ENCODE data around the gene PRPF19. TPM values are rescaled to one million over a fixed set of nuclear protein-coding genes. Genes with fewer than 3 reads are reported as not detected.

Gene PRPF19
- total RNA-seq, 5 donors from 2014 or later (not counting 1 experiment from before 2014, with no cell fraction given), result 81.7 to 106 (median 96.9) TPM

- Histone ChIP-seq H3K4me3 (ENCODE audit: control insufficient read depth in 1 of 2, extremely low read depth in 1 of 2, low read length in 1 of 2) (no peak overlapping the region), H3K27me3 (replicated peaks in 1 of 2; ENCODE audit: control insufficient read depth in 2 of 2, extremely low read depth in 1 of 2, insufficient read depth in 2 of 2, low read length in 1 of 2) (peaks cover 0 to 43% of the 10 kb centered on the region in 2 experiments), H3K4me1 (ENCODE audit: control insufficient read depth in 1 of 2, extremely low read depth in 1 of 2, insufficient read depth in 2 of 2, low read length in 2 of 2) (no peaks in the 10 kb centered on the region), H3K27ac (ENCODE audit: low read length) (no peak overlapping the region), H3K9me3 (no peaks in the 10 kb centered on the region), H3K36me3 (ENCODE audit: control insufficient read depth in 2 of 2, extremely low read depth in 1 of 2, insufficient read depth in 1 of 2, low read length in 1 of 2) (no peaks in the 10 kb centered on the region)
- Mint-ChIP-seq H3K27me3 (peaks cover 5 to 16% of the 10 kb centered on the region in 2 donors), H3K36me3 (no peaks in the 10 kb centered on the region), H3K27ac (no peak overlapping the region), H3K4me3 (no peak overlapping the region), H3K4me1 (no peaks in the 10 kb centered on the region), H3K9me3 (no peaks in the 10 kb centered on the region)
- no peak for DNase-seq
- 100% methylated on average over 2 of the region's 5 CpGs for WGBS (ENCODE audit: insufficient coverage)
- ChIA-PET POLR2A (interaction anchor here in 1 of 2 donors (0.6 kb wide), 1 partner anchor 77 kb away, joined by 3 read pairs; no protein-coding TSS in a partner anchor), CTCF (no interaction called here)
- ATAC-seq (replicated peaks in 1 of 4), result no peak
Measured at GRCh38 chr11:60932605-60933356, 26.4 kb upstream of the PRPF19 start.

- 79% methylated on average over 8 of the region's 9 CpGs for WGBS (ENCODE audit: insufficient coverage)
- no peaks in the 10 kb centered on the region for H3K9me3 Mint-ChIP-seq
- peak in 1 of 4 experiments; percentile 24 for ATAC-seq (replicated peaks in 1 of 4)
- no peaks in the 10 kb centered on the region for H3K4me1 ChIP-seq (ENCODE audit: control insufficient read depth in 1 of 2, extremely low read depth in 1 of 2, insufficient read depth in 2 of 2, low read length in 2 of 2)
- H3K36me3 Mint-ChIP-seq, result no peaks in the 10 kb centered on the region
- H3K4me3 ChIP-seq (ENCODE audit: control insufficient read depth in 1 of 2, extremely low read depth in 1 of 2, low read length in 1 of 2), result no peak overlapping the region
- H3K4me3 Mint-ChIP-seq, result no peak overlapping the region
- peak in 1 of 35 experiments; percentile 25 for DNase-seq
- POLR2A ChIA-PET, result no interaction called here
- no peak overlapping the region for H3K27ac ChIP-seq (ENCODE audit: low read length)
- no peaks in the 10 kb centered on the region for H3K9me3 ChIP-seq
- H3K27me3 Mint-ChIP-seq, result peaks cover 5 to 18% of the 10 kb centered on the region in 2 donors
- CTCF ChIA-PET, result no interaction called here
- peaks cover 0 to 47% of the 10 kb centered on the region in 2 experiments for H3K27me3 ChIP-seq (replicated peaks in 1 of 2; ENCODE audit: control insufficient read depth in 2 of 2, extremely low read depth in 1 of 2, insufficient read depth in 2 of 2, low read length in 1 of 2)
- H3K27ac Mint-ChIP-seq, result no peak overlapping the region
- no peaks in the 10 kb centered on the region for H3K4me1 Mint-ChIP-seq
- H3K36me3 ChIP-seq (ENCODE audit: control insufficient read depth in 2 of 2, extremely low read depth in 1 of 2, insufficient read depth in 1 of 2, low read length in 1 of 2), result no peaks in the 10 kb centered on the region
Measured at GRCh38 chr11:60931917-60932316, 25.5 kb upstream of the PRPF19 start.

DNA sequence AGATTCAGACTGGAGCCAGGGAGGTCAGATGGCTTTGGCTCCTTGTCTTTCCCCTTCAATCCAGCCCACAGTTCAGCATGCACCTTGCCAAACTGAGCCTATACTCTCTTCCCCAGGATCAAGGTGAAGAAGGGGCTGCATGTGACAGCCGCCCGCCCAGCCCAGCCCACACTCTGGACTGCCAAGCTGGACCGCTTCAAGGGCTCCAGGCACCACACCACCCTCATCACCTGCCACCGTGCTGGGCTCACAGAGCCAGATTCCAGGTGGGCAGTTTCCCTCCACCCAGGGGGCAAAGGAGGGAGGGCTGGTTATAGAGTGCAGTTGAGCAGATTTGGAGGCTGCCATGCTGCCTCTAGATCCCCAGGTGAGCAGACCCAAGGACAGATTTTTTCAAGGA lies 24.0 kb upstream of the PRPF19 start:
- H3K4me1 ChIP-seq (ENCODE audit: control insufficient read depth in 1 of 2, extremely low read depth in 1 of 2, insufficient read depth in 2 of 2, low read length in 2 of 2), result peaks cover 0 to 2% of the 10 kb centered on the region in 2 experiments
- no peak for ATAC-seq (replicated peaks in 1 of 4)
- POLR2A ChIA-PET, result no interaction called here

DNA sequence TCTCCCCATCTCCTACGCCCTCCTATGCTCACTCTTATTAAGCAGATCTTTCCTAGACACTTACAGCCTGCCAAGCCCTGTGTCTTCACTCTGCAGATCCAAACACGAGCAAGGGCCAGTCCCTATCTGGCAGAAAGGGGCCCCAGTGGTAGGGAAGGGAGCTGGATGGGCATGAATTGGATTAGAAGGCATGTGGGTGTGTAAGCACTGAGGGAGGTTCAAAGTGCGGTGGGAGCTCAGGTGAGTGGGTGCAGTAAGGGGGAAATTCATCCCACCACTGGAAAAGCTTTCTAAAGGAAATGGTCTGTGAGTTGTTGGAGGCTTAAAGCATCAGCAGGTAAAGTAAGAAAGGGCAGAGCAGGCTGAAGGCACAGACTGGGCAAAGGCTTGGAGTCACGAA lies 23.4 kb upstream of the PRPF19 start:
- peaks cover 0 to 8% of the 10 kb centered on the region in 2 experiments for H3K4me1 ChIP-seq (ENCODE audit: control insufficient read depth in 1 of 2, extremely low read depth in 1 of 2, insufficient read depth in 2 of 2, low read length in 2 of 2)
- H3K4me3 ChIP-seq (ENCODE audit: control insufficient read depth in 1 of 2, extremely low read depth in 1 of 2, low read length in 1 of 2), result no peak overlapping the region
- H3K27ac ChIP-seq (ENCODE audit: low read length), result no peak overlapping the region
- Mint-ChIP-seq H3K36me3 (no peaks in the 10 kb centered on the region), H3K4me3 (no peak overlapping the region), H3K27me3 (peaks cover 8 to 32% of the 10 kb centered on the region in 2 donors), H3K27ac (no peak overlapping the region), H3K9me3 (no peaks in the 10 kb centered on the region), H3K4me1 (peaks cover 8 to 12% (median 10%) of the 10 kb centered on the region in 3 donors)
- no peaks in the 10 kb centered on the region for H3K9me3 ChIP-seq
- no peak for DNase-seq
- CTCF ChIA-PET, result no interaction called here
- peaks cover 0 to 45% of the 10 kb centered on the region in 2 experiments for H3K27me3 ChIP-seq (replicated peaks in 1 of 2; ENCODE audit: control insufficient read depth in 2 of 2, extremely low read depth in 1 of 2, insufficient read depth in 2 of 2, low read length in 1 of 2)
- WGBS (ENCODE audit: insufficient coverage), result 89% methylated on average over 3 of the region's 4 CpGs
- no peaks in the 10 kb centered on the region for H3K36me3 ChIP-seq (ENCODE audit: control insufficient read depth in 2 of 2, extremely low read depth in 1 of 2, insufficient read depth in 1 of 2, low read length in 1 of 2)
- POLR2A ChIA-PET, result no interaction called here
- no peak for ATAC-seq (replicated peaks in 1 of 4)

More for the DNA sequence above, 24.0 kb upstream of the PRPF19 start:
- Histone ChIP-seq H3K27ac (ENCODE audit: low read length) (no peak overlapping the region), H3K4me3 (ENCODE audit: control insufficient read depth in 1 of 2, extremely low read depth in 1 of 2, low read length in 1 of 2) (no peak overlapping the region), H3K36me3 (ENCODE audit: control insufficient read depth in 2 of 2, extremely low read depth in 1 of 2, insufficient read depth in 1 of 2, low read length in 1 of 2) (no peaks in the 10 kb centered on the region), H3K9me3 (no peaks in the 10 kb centered on the region), H3K27me3 (replicated peaks in 1 of 2; ENCODE audit: control insufficient read depth in 2 of 2, extremely low read depth in 1 of 2, insufficient read depth in 2 of 2, low read length in 1 of 2) (peaks cover 0 to 45% of the 10 kb centered on the region in 2 experiments)
- peaks cover 5 to 28% of the 10 kb centered on the region in 2 donors for H3K27me3 Mint-ChIP-seq
- H3K9me3 Mint-ChIP-seq, result no peaks in the 10 kb centered on the region
- H3K27ac Mint-ChIP-seq, result no peak overlapping the region
- no CpG with 5 or more reads among the region's 4 CpGs for WGBS (ENCODE audit: insufficient coverage)
- no peaks in the 10 kb centered on the region for H3K36me3 Mint-ChIP-seq
- peaks cover 4 to 7% (median 6%) of the 10 kb centered on the region in 3 donors for H3K4me1 Mint-ChIP-seq
- no peak overlapping the region for H3K4me3 Mint-ChIP-seq
- CTCF ChIA-PET, result no interaction called here
- DNase-seq, result no peak

GRCh38 chr11:60928563-60929001 lies 22.2 kb upstream of the PRPF19 start:
- H3K36me3 ChIP-seq (ENCODE audit: control insufficient read depth in 2 of 2, extremely low read depth in 1 of 2, insufficient read depth in 1 of 2, low read length in 1 of 2), result no peaks in the 10 kb centered on the region
- H3K9me3 Mint-ChIP-seq, result no peaks in the 10 kb centered on the region
- no peak for DNase-seq
- ATAC-seq (replicated peaks in 1 of 4), result no peak
- peaks cover under 1% of the 10 kb centered on the region for H3K36me3 Mint-ChIP-seq
- 80% methylated on average over 14 of the region's 20 CpGs for WGBS (ENCODE audit: insufficient coverage)
- H3K27me3 ChIP-seq (replicated peaks in 1 of 2; ENCODE audit: control insufficient read depth in 2 of 2, extremely low read depth in 1 of 2, insufficient read depth in 2 of 2, low read length in 1 of 2), result peaks cover 0 to 51% of the 10 kb centered on the region in 2 experiments
- H3K4me1 Mint-ChIP-seq, result peaks cover 11 to 12% (median 12%) of the 10 kb centered on the region in 3 donors
- peaks cover 0 to 19% of the 10 kb centered on the region in 2 experiments for H3K4me1 ChIP-seq (ENCODE audit: control insufficient read depth in 1 of 2, extremely low read depth in 1 of 2, insufficient read depth in 2 of 2, low read length in 2 of 2)
- no peak overlapping the region for H3K4me3 Mint-ChIP-seq
- peaks cover 8 to 33% of the 10 kb centered on the region in 2 donors for H3K27me3 Mint-ChIP-seq
- no peak overlapping the region for H3K4me3 ChIP-seq (ENCODE audit: control insufficient read depth in 1 of 2, extremely low read depth in 1 of 2, low read length in 1 of 2)
- ChIA-PET CTCF (no interaction called here), POLR2A (interaction anchor here in 1 of 2 donors (0.5 to 0.6 kb wide), 2 partner anchors 152 to 213 kb away, joined by 3 to 7 read pairs; no protein-coding TSS in a partner anchor)
- no peaks in the 10 kb centered on the region for H3K9me3 ChIP-seq
- H3K27ac ChIP-seq (ENCODE audit: low read length), result no peak overlapping the region
- H3K27ac Mint-ChIP-seq, result no peak overlapping the region

- Histone ChIP-seq H3K4me3 (ENCODE audit: control insufficient read depth in 1 of 2, extremely low read depth in 1 of 2, low read length in 1 of 2) (no peak overlapping the region), H3K9me3 (no peaks in the 10 kb centered on the region), H3K27ac (ENCODE audit: low read length) (no peak overlapping the region), H3K36me3 (ENCODE audit: control insufficient read depth in 2 of 2, extremely low read depth in 1 of 2, insufficient read depth in 1 of 2, low read length in 1 of 2) (peaks cover under 1 to 4% of the 10 kb centered on the region in 2 donors), H3K4me1 (ENCODE audit: control insufficient read depth in 1 of 2, extremely low read depth in 1 of 2, insufficient read depth in 2 of 2, low read length in 2 of 2) (peaks cover 0 to 23% of the 10 kb centered on the region in 2 experiments), H3K27me3 (replicated peaks in 1 of 2; ENCODE audit: control insufficient read depth in 2 of 2, extremely low read depth in 1 of 2, insufficient read depth in 2 of 2, low read length in 1 of 2) (peaks cover 0 to 59% of the 10 kb centered on the region in 2 experiments)
- POLR2A ChIA-PET, result no interaction called here
- Mint-ChIP-seq H3K4me1 (peaks cover 12 to 17% (median 14%) of the 10 kb centered on the region in 3 donors), H3K27me3 (peaks cover 12 to 39% of the 10 kb centered on the region in 2 donors), H3K27ac (no peak overlapping the region), H3K4me3 (no peak overlapping the region), H3K9me3 (no peaks in the 10 kb centered on the region), H3K36me3 (peaks cover 10% of the 10 kb centered on the region)
- CTCF ChIA-PET, result interaction anchor here in 1 of 2 donors (0.8 kb wide), 1 partner anchor 14 kb away, joined by 4 read pairs; the partner anchor contains the start of gene TMEM109
- 83% methylated on average over 11 of the region's 16 CpGs for WGBS (ENCODE audit: insufficient coverage)
- DNase-seq, result no peak
- no peak for ATAC-seq (replicated peaks in 1 of 4)
Measured at GRCh38 chr11:60927600-60927999, 21.2 kb upstream of the PRPF19 start.

All from T-cell (primary cell).